SK-N-DZ (cell line): ENCODE data around the gene SLC4A11.
"Not testable (repeated sequence)": the region's sequence is repeated elsewhere in the genome, so short reads cannot be mapped to it uniquely, and the experiment has no call there.

Experiments
- DNase-seq: peaks from one replicate; pipeline ENCODE4 v3.0.0-alpha.2; 2015; ENCODE audit warnings: low spot score

The SLC4A11 gene

GRCh38 chr20:3227936-3228749, 10.8 kb downstream of the SLC4A11 start:
- no peak for DNase-seq

GRCh38 chr20:3227506-3227905, 11.5 kb downstream of the SLC4A11 start:
- no peak for DNase-seq

GRCh38 chr20:3226864-3227263, 12.1 kb downstream of the SLC4A11 start:
- no peak for DNase-seq

GRCh38 chr20:3226093-3226492, 12.9 kb downstream of the SLC4A11 start:
- DNase-seq: no peak

DNA sequence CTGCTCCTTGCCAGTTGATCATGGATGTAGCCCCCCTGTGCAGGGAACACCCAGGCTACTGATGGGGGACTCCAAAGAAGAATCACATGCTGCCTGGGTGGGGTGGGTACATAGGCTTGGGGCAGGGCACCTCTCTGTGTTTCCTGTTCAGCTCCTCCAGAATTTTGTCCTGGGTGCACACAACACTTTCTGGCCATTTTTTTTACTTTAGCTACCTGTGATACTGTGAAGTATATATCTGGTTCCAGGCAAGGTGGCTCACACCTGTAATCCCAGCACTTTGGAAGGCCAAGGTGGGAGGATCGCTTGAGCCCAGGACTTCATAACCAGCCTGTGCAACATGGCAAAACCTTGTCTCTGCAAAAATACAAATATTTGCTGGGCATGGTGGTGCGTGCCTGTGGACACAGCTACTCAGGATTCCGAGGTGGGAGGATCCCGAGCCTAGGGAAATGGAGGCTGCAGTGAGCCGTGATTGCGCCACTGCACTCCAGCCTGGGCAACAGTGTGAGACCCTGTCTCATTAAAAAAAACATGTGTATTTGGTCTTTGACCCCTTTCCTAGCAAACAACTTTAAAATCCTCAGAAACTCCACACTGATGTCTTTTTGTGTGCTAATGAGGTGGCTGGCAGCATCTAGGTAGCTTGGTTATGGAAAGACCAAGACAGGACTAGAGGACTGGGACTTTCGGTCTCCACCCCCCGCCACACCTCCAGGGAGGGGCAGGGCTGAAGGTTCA, 14.1 kb downstream of the SLC4A11 start:
- no peak for DNase-seq

- no peak for DNase-seq
Measured at GRCh38 chr20:3223994-3224680, 14.9 kb downstream of the SLC4A11 start.

- no peak for DNase-seq
Measured at GRCh38 chr20:3223651-3223993, 15.4 kb downstream of the SLC4A11 start.

DNA sequence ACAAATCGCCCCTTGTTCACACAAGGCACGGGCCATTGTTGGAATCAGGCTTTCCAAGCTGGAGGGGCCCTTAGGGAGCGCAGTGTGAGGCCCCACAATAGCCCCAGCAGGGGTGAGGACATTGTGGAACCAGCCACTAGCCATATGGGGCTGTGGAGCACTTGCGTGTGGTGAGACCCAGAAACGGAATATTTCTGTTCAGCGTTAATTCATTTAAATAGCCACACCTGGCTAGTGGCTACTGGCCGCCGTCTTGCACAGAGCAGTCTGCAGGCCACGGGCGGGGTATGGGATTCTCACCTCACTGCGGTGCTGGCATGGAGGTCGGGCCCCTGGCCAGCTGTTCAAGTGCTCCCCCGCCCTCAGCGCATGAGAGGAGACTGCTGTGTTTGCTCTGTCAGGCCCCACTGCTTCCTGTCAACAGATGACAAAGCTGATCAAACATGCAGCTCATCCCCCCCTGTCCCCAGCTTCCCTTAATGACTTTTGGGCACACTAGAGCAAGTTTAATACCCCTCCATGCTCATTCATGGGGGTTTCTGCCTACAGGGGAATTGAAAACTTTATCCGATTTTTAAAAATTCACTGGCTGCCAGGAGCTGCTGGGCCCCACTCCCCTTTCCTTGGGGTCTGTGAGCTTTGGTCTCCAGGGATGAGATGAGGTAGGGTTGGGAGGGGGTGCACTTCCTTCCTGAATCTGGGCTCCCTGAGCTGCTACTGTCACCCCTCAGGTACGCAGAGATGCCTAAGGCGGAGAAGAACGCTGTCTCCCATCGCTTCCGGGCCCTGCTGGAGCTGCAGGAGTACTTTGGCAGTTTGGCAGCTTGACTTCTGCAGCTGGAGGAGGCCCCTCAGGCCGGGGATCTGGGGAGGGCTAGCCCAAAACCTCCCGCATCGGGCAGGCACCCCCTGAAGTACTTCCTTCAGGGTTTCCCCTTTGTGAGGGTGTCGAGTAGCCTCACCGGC, 16.1 kb downstream of the SLC4A11 start:
- no peak for DNase-seq

DNA sequence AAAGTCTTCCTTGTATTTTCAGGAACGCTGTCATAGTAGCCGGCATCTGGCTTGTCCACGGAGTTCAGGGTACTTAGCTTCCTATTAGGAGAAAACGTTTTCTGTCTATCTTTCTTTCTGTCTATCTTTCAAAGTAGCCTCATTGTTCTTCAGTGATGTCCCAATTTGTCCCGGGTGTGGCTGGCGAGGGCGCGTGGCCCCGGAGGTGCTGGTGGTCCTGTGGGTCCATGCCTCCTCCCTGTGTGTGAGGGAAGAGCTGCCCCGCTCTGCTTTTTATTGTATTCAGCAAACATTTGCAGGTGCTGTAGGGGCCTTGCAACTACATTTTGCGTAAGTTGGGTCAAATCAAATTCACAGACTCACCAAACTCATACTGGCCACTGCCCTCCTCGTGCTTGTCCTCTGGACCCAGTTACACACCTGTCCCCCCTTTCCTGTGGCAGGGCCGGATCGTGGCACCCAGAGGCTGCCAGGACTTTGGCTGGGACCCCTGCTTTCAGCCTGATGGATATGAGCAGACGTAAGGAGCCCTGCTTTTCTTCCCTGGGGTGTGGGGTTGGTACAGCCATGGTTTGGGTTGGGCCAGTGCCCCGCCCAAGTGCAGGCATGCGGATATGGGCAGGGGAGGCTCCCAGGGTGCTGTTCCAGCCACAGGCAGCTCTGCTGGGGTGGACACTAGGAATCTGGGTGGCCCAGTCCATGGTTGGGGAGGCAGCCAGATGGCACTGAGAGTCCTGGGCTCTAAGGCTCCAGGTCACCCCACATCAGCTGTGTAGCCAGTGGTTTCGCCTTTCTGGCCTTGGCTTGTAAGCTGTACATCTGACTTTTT, 17.4 kb downstream of the SLC4A11 start:
- DNase-seq: no peak

DNA sequence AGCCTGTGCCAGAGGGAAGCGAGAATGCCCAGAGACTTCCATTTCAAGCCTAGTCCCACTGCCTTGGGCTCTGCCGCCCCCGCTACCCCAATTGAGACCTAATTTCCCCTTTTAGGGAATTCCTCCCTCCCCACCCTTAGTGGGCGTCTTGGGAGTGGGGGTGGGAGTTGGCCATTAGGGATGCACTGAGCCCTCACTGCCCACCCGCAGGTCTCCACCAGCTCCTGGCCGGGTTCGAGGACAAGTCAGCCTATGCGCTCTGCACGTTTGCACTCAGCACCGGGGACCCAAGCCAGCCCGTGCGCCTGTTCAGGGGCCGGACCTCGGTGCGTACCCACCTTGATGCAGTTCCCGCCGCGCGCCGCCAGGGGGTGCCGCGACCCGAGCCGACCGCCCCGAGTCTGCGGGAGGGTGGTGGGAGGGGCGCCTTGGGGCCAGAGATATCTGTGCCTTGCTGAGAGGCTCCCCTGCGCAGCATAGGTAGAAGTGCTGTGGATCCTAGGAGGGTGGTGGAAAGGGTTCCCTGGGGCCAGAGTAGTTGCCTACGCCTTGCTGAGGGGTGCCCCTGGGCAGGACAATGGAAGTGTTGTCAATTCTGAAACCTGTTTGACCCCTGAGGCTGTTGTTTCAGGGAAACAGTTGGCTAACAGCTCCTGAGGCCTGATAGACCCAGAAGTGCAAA, 20.5 kb downstream of the SLC4A11 start:
- peak; percentile 36 for DNase-seq

- not testable (repeated sequence) for DNase-seq
Measured at GRCh38 chr20:3215359-3215917, 23.6 kb downstream of the SLC4A11 start.

GRCh38 chr20:3213226-3213625, 25.8 kb downstream of the SLC4A11 start:
- DNase-seq: no peak

DNA sequence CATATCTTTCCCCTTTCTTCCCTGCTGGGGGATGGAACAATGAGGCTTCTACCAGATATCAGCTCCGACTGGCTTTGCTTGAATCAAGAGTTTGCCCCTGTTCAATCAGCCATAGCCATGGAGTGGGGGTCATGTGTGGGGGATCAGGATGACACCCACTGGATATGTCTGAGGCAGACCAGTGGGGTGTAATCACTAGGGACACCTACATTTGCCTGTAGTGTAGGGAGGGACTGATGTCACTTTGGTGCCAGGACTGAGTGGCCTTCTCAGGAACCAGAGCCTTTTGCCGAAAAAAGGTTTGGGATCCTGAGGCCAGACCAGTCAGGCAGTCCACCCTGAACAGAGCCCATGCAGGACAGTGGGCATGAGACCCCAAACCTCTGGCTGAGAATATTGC, 28.6 kb downstream of the SLC4A11 start:
- no peak for DNase-seq

DNA sequence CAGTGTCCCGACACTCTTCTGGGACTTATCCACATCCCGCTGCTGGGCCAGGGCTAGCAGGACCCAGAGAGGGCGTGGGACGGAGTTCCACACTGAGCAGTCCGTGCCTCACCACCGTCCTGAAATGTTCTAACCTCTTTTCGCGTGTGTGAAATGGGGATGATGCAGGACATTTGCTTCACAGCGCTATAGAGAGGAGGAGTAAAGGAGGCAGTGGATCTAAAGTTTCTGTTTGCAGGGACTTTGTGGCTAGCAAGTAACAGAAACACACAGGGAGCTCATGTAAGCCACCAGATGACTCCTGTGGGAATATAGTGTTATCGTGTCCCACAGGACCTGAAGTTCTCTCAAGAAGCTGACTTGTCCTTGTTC, 29.1 kb downstream of the SLC4A11 start:
- DNase-seq: no peak

GRCh38 chr20:3209257-3209945, 29.6 kb downstream of the SLC4A11 start, which contains the start of gene ITPA:
ITPA (plus strand) TSS chr20:3209498; CDS start chr20:3209552, 54 bp downstream.
- DNase-seq: peak; percentile 71

GRCh38 chr20:3208786-3209256, 30.2 kb downstream of the SLC4A11 start:
- no peak for DNase-seq

GRCh38 chr20:3204124-3204794, 34.7 kb downstream of the SLC4A11 start, which contains the start of gene DDRGK1:
DDRGK1 (minus strand) TSS chr20:3204682; CDS start chr20:3204627, 55 bp downstream.
- peak; percentile 85 for DNase-seq
